GM19467 (cell line): ENCODE measurements around the gene NINJ2.

Source experiments
- ATAC-seq: cut with Tn5 transposase; IDR thresholded peaks from one replicate; pipeline ENCODE4 v1.9.1; 2021; ENCODE audit warnings: mild to moderate bottlenecking, moderate library complexity; ENCODE audit not compliant: unreplicated experiment

NINJ2 gene

DNA sequence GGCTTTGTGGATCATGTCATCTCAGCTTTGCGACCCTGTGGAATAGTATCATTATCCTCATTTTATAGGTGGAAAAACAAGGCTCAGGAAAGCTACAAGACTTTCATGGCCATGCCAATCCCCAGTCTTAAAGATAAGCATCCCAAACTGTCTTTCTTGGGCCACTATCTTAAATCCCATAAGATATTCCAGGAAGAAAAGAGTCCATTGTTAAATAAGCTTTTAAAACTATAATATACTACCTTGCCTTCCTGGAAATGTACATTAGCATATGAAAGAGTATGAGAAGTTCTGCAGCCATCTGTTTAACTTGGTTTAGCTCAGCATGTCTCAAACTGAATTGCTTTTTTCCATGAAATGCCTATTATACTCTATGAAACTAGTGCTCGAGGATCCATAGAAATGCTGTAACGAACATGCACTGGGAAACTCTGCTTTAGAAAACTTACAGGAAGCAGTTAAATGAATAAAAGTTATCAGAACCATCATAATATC, 126.4 kb downstream of the NINJ2 start:
- ATAC-seq = no peak

DNA sequence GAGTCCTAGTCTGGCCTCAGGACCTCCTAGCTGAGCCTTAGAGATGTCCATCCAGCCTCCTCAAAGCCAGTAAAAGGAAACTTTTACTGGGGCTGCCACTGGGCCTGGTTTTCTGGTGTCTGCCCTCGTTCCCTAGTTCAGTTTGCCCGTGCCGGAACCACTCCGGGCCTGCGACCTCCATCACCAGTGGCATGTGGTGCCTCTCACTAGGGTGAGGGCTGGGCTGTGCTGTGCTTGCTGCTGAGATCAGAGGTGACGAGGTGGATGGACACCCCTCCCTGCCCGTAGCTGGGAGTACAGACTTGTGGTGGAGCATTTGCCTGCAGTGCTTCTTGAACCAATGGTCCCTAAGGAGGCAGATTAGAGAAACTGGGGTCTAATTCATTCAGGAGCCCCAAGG, 127.8 kb downstream of the NINJ2 start:
- no peak for ATAC-seq

DNA sequence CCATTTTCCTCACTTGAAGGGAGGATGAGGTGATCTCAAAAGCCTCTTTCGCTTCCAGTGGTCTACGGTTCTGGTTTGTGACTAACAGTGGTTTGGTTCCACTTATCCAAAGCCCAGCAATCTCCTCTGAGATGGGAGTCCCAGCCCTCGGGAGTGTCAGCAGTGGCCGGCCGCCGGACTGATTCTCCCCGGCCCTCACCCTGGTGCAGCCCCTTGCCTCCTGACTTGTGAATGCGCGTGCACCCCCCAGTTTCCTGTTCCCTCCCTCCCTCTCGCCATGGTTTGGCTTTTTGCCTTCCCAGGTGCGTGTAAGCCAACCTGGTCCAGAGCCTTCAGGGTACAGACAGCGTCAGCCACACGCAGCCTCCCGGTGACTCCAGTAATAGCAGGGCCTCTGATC, 129.0 kb downstream of the NINJ2 start:
- ATAC-seq = no peak

DNA sequence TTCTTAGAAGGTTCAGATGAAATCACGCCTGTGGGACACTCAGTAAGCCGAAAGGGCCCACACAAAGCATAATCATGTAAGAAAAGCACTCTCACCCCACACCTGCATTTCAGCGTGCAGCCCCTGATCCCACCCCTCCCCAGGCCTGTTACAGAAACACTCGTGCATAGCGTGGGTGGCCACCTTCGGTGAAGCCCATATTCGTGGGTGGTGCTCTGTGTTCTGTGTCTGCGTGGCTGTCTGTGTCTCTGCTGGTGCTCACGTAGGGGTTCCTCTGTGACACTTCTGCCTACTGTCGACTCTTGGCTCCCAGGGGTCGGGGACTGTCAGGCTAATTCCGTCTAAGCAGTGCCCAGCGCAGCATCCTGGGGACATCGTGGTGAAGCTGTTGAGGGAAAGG, 129.5 kb downstream of the NINJ2 start:
- ATAC-seq = no peak

DNA sequence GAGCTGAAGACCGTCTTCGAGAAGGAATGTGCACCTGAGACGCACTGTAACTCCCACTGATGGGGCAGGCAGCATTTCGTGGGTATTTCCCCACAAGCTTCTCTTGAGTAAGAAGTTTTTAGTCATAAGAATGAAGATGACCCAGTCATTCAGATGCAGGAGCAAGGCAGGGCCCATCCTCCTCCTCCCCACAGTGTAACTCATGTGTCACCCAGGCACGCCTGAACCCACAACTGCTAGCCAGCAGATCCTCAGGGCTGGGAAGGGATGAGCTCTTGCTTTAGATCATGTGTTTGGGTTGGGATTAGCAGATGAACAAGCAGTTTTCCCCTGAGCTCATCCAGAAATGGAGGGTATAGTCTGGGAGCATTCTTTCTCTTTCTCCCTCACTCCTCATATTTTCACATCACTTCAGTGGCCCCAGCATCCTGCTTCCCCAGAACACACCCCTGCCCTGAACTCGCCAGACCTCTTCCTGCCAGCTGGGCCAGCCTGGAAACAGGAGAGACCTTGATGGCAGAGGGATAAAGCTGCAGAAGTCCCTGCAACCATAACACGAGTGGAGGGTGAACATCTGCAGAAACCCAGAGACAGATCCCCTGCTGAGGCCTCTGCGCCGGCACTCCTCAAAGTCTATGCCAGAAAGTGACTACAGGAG, 130.2 kb downstream of the NINJ2 start:
- ATAC-seq = no peak

DNA sequence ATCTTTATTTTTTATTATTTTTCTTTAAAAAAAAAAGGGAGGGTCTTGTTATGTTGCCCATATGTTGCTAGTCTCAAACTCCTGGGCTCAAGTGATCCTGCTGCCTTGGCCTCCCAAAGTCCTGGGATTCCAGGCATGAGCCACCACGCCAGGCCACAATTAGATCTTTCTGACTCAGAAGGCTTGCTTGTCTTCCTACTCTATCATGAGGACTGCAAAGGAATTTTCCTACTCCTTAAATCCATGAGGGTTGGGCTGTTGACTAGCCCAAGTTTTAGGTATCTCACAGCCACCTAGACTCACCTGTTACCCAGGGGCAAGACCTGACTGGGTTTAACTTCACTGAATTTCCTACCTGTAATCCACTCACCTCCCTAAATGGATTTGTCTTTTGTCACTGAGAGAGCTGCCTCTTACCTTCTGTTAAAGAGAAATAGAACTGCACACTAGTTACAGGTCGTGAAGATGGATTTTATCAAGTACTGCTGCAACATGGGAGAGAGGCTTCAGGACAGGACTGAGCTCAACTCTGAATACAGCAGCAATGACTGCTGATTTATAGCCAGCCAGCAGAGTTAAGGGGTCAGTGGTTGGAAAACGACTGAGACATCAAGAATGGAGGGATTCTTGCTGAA, 131.2 kb downstream of the NINJ2 start:
- ATAC-seq = no peak

DNA sequence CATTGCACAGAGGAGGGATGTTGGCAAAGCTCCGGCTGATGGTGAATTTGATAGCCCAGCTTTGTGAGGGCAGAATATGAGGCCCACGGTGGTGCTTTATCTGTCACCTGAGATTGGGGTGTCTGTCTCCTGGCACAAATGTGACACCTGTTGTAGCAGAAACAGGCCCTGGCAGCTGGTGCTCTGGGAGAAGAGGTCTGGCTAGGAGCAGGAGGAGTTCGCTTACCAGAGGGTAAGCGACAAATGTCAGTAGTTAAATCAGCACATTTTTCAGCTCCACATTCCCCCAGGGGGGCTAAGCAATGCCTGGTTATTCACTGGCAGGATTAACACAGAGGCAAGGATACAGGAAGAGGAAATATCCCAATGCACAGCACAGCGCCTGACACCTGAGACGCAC, 132.4 kb downstream of the NINJ2 start:
- ATAC-seq = no peak

DNA sequence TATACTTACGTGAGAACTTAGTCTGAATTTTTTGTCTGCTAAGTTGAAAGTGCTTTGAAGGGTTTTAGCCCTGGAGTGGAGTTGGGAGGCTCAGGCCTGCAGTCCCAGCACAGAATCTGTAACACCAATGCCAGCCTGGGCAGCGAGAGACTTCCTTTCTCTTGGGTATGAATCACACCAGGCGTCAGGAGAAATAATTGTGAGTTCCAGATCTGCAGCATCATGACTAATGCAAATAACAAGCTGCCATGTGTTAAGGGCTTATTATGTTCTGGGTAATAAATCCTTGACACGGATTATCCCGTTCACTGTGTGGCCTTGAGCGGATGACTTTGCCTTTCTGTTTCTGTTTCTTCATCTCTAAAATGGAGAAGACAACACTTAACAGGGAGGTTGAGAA, 132.9 kb downstream of the NINJ2 start:
- no peak for ATAC-seq

DNA sequence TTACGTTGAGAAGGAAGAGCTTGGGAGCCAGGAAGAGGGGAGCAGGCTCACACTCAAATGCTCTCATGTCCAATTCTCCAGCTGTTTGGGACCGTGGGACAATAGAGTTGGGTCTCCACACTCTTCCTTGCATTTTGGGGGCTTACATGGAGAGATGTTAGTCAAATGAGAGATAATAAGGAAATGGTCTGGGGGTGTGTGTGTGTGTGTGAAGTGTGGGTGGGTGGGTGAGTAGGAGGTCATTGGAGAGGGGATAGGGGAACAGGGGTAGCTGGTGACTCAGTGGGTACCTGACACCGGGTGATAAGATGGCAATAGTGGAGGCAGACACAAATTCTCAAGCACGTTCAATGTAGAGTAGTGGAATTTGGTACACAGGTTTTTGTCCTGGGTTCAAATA, 135.5 kb downstream of the NINJ2 start:
- no peak for ATAC-seq

DNA sequence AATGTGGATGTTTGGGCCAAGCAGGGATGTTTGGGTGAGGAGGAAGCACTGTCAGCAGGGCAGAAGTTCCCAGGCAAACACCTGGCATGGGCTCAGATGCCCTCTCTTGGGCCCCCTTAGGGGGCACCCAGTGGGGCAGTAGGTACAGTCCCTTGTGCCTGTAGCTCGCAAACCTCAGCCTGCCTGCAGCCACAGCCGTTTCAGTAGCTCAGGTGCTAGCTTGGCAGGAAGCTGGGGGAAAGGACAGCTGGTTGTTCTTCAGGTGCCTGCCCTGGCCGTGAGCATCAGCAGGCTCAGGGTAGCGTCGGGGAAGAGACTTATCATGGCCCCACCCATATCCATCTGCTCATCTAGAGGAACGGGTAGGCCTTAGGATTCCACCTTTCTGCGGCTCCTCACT, 136.0 kb downstream of the NINJ2 start:
- no peak for ATAC-seq

DNA sequence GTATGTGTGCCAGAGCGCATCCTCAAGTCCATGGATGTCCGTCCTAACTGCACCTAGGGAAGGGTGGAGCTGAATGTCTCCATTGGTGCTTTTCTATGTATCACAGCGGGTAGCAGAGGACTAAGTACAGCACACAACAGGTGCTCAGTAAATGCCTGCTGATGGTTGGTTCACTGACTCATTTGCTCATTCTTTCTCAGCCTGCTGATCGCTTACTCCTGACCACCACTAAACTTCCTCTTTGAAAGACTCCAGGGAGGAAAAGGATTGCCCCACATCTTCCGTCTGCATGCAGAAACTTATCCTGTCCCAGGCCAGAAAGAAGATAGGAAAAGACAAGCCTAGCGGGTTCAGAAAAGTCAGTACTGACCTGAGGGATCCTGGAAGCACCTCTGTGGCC, 137.2 kb downstream of the NINJ2 start:
- ATAC-seq = no peak

DNA sequence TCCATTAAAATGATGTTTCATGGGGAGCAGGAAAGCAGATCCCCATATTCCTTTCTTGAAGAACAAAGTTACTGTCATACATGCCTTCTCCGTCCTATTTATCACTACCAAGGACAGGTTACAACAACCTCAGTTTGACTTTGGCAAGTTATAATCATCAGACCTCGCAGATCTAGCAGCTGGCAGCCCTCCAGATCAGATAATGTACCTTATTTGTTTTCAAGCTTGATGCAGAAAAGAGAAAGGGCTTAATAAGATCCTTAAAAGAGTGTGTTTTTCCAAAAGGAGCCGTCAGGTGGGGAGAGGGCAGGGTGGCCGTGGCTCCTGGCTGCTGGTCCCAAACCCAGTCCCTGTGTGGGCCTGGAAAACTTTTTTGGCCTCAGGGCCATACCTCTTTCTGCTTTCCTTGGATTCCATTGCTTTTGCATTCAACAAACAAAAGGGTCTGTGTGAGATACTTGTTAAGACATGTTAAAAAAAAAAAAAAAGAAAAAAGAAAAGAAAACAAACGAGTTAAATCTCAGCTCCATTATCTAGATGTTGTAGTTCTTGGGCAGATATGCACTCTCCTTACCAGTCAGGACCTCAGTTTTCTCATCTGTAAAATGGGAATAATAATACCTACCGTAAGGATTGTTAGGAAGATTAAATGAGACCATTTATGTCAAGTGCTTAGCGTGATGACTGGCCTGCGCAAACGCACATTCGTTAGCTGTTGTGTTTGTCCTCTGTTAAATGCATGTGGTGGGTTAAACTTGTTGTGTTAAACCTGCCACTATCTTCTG, 138.9 kb downstream of the NINJ2 start:
- ATAC-seq = no peak

DNA sequence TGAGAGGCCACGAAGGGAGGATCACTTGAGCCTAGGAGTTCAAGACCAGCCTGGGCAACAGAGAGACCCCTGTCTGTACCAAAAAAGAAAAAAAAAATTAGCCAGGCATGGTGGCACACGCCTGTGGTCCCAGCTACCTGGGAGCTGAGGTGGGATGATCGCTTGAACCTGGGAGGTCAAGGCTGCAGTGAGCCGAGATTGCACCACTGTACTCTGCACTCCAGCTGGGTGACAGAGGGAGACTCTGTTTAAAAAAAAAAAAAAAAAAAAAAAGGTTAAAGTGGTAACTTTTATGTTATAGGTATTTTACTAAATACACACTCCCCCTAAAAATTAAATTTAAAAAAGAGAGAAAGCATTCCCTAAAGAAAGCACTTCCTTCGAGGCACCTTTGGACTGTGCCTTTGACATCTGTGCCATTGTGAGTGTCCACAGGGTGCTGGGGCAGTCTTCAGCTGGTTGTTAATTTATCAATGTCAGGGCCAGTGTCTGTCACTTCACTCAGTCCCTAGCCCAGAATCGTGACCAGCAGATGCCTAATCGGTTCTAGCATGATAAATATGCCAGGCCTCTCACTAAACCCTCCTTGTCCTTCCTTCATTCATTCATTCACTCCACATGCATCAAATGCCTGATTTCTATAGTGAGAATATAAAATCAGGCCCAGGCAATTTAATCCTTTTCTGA, 140.4 kb downstream of the NINJ2 start:
- no peak for ATAC-seq

DNA sequence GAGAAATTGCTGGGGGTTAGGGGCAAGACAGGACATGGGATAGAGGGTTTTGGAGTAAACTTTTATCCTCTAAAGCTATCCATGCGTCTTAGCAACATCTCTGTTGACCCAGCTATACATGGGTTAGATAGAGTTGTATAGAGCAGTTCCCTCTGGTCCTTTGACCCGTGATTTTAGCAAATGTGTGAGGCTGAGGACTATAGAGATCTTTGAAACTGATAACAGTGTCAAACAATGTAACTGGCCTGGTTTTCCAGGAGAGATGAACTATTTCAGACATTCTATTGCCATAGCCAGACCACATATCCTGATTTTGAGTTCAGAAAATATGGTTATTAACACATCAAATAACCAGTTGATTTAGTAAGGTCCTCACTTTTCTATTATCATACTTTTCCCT, 143.1 kb downstream of the NINJ2 start:
- no peak for ATAC-seq

DNA sequence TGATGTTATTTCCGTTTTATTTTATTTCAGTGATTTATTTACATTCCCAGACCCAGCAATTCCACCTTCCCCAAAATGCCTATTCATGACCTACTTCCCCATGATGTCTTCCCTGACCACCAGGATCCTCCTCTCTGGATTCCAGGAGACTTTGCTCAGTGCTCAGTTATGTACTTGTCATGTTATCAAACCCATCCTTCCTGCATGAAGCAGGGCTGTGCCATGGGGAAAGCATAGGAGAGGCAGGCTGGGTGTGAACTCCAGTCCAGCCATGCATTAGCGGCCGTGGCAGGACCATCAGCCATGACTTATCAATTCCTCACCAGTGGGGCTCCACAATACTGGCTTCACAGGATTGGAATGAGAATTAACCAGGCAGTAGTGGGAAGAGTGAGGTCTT, 145.7 kb downstream of the NINJ2 start:
- no peak for ATAC-seq
